HG03565 (cell line): ENCODE data around the gene STIM1.
"Not testable (repeated sequence)": the region's sequence is repeated elsewhere in the genome, so short reads cannot be mapped to it uniquely, and the experiment has no call there.

Experiments
- ATAC-seq: cut with Tn5 transposase; IDR thresholded peaks from one replicate; pipeline ENCODE4 v1.9.1; 2021; ENCODE audit warnings: mild to moderate bottlenecking, moderate library complexity; ENCODE audit not compliant: unreplicated experiment

STIM1 gene

GRCh38 chr11:3879967-3880542 is 24.6 kb downstream of the STIM1 start:
- peak; percentile 10 for ATAC-seq

GRCh38 chr11:3880724-3881123 is 25.3 kb downstream of the STIM1 start:
- ATAC-seq: peak; percentile 30

GRCh38 chr11:3882655-3883054 is 27.2 kb downstream of the STIM1 start:
- ATAC-seq: no peak

- ATAC-seq: no peak
Measured at GRCh38 chr11:3885855-3886254, 30.4 kb downstream of the STIM1 start.

GRCh38 chr11:3886985-3887384 is 31.5 kb downstream of the STIM1 start:
- ATAC-seq: no peak

DNA sequence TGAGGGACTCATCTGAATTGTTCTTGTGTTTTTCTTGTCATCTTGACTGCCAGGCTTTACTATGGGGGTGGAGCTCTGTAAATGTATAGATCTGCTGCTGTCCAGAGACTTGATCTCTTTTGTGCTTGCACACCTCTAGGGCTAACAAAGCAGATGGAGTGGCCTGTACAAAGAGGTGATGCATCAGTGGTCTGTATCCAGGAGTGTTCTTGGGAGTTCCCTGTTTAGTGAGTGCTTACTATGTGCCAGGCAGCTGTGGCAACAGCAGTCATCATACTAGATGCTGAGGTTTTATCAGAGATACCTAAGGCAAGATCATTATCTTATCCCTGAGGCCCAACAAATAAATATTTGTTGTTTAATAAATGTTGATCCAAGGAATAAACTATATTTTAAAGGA is 33.4 kb downstream of the STIM1 start:
- ATAC-seq: no peak

DNA sequence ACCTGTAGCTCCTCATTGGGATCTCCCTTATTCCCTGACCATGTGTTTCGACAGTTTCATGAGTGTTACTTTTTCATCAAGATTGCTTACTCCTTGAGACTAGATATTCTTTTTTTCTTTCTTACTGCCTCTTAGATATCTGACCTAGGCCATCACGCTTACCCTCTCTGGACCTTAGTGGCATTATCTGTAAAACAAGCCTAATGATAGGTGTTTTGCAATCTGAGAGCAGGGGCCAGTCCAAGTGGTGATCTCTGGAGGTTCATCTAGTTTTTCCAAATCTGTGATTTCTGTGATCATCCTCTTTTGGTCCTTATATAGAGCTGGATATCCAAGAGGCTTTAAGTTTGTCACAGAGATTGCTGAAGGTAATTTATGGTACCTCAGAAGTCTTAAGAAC is 34.5 kb downstream of the STIM1 start:
- no peak for ATAC-seq

DNA sequence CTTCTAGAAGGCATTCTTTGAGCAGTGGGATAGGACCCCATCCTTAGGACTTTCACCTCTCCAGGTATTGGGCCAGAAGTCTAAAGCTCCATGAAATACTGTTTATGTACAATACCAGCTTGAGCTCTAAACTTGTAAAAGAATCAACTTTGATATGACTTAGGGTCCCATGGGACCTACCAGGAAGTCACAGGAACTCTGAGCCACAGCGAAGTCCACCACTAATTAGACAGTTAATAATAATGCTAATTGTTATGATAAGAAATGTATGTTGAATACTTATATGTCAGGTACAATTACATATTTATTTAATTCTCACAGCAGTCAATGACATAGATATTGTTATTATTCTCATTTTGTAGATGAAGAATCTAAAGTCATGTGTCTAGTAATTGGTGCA is 35.3 kb downstream of the STIM1 start:
- no peak for ATAC-seq

DNA sequence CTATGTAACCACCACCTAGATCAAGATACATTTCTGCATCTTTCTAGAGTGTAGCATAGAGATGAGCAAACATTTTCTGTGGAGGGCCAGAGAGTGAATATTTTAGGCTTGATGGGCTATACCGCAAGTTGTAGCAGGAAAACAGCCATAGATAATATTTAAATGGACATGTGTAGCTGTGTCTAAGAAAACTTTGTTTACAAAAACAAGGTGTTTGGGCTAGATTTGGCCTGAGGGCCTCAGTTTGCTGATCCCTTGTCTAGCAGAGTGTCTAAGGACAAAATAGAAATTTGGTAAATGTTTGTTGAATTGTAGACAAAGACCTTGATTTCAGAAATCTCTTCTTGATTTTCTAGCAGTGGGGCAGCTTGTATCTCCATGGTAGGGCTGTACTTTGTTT is 36.3 kb downstream of the STIM1 start:
- ATAC-seq: no peak

DNA sequence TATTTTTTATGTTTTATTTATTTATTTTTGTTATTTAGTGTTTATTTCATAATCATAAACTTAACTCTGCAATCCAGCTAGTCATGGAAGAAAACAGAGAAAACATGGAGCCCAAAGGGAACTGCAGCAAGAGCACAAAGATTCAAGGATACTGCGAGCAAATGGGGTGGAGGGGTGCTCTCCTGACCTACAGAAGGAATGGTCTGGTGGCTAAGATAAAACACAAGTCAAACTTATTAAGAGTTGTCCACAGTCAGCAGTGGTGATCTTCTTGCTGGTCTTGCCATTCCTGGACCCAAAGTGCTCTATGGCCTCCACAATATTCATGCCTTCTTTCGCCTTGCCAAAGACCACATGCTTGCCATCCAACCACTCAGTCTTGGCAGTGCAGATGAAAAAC is 36.7 kb downstream of the STIM1 start:
- no peak for ATAC-seq

DNA sequence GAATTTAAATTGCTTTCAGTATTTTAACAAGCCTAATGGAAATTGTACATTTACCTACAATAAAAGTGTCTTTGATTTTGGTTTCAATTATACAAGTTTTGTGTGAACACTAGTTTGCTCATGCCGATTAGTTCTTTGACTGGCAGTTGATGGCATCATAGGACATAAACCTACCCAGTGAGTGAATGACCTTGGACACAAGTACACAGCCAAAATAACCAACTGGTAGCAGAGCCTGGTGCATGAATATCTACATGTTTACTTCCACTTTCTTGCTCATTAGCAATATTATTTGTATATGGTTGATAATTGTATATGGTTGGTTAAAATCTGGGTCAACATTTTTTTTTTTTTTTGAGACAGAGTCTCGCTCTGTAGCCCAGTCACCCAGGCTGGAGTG is 37.8 kb downstream of the STIM1 start:
- ATAC-seq: no peak

DNA sequence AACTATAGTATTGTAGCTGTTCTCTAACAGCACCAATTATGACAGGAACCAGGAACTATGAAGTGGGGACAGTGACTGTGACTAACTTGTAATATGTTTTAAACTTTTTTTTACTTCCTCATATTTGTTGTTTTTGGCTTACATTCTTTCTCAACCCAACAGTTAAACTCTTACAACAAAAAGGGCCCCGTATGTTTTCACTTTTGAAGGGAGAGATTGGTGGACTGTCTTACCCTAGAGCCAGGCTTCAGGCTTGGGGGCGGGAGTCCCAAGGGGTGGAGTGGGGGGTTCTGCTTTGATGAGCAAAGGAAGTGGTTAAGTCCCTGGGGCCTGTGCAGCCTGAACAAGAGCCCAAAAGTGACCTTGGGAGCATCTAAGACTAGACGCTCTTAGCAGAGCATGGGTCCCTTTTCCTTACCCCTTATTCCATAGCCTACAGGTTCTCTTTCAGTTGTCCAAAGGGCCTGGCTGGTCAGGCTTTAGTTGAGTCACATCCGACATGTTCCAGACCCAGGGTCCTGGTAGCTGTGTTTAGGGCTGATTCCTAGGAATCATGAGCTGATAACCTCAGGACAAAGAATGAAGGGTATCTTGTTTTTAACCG is 38.8 kb downstream of the STIM1 start:
- peak; percentile 93 for ATAC-seq

GRCh38 chr11:3896644-3897043 is 41.2 kb downstream of the STIM1 start:
- no peak for ATAC-seq

DNA sequence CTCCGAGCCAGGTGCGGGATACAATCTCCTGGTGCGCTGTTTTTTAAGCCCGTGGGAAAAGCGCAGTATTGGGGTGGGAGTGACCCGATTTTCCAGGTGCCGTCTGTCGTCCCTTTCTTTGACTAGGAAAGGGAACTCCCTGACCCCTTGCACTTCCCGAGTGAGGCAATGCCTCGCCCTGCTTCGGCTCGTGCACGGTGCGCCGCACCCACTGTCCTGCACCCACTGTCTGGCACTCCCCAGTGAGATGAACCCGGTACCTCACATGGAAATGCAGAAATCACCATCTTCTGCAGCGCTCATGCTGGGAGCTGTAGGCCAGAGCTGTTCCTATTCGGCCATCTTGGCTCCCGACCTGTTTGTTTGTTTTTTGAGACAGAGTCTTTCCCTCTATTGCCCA is 44.8 kb downstream of the STIM1 start:
- not testable (repeated sequence) for ATAC-seq

- ATAC-seq: no peak
Measured at GRCh38 chr11:3901249-3902025, 46.0 kb downstream of the STIM1 start.

- no peak for ATAC-seq
Measured at GRCh38 chr11:3902441-3902840, 47.0 kb downstream of the STIM1 start.

GRCh38 chr11:3903207-3903896 is 47.9 kb downstream of the STIM1 start:
- no peak for ATAC-seq

GRCh38 chr11:3904228-3904627 is 48.8 kb downstream of the STIM1 start:
- no peak for ATAC-seq

DNA sequence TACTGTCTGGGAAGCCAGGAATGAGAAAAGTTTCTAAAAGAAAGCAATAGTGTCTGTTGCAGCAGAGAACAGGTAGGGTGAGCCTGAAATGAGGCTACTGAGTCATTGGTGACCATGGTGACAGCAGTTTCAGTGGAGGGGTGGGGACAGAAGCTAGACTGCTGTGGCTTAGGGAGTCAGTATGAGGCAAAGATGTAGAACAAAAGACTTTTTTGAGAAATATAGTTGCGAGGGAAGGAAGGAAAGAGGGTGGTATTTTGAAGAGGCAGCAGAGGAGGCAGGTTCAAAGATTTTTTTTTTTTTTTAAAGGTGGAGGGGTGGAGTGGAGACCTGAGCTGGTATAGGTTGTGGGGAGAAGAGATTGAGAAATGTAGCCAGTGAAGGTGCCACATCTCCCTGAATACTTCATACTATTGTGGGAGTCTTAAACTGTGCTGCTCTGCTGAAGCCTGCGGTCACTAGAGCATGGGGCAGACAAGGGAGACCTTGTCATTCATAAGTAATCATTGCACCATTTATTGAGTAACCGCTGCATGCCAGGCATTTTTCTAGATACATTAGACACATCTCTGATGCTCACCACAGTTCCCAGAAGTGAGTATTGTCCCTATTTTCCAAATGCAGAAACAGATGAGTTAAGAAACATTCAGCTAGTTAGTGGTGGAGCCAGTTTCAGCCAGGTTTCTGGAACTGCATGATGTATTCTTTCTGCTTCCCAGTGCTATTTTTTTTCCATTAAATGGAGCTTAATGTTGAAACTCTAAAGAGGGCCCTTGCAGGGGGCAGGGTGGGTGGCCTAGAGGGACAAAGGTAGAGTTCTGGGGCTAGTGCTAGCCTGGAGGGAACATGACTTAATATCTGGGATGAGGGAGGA is 49.9 kb downstream of the STIM1 start:
- ATAC-seq: peak; percentile 85

DNA sequence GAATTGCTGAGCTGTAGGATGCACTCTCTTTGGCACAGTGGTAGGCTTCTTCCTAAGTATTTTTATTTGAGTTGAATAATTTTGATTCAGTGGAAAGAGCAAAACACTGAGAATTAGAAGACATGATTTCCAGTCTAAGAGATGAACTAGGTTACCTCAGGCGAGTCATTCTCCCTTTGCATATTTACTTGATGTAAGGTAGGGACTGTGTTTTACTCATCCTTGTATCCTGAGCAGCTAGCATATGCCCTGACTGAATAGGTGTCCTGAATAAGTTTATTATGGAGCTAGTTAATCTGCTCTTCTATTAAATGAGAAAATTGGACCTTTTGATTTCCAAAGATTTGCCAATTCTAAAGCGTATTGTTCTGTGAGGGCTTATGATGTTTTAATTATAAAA is 50.7 kb downstream of the STIM1 start:
- ATAC-seq: no peak

GRCh38 chr11:3907590-3907989 is 52.1 kb downstream of the STIM1 start:
- ATAC-seq: no peak
